IgD-negative memory B cell (primary cell): Measurements from ENCODE around the gene SLC4A1AP. TPM values are rescaled to one million over a fixed set of nuclear protein-coding genes. Genes with fewer than 3 reads are reported as not detected.
"Not testable (repeated sequence)": the region's sequence is repeated elsewhere in the genome, so short reads cannot be mapped to it uniquely, and the experiment has no call there.

Experiments
- H3K27ac Mint-ChIP-seq, 3 donors: one replicate each; pipeline ENCODE4 v1.8.0; 2020 to 2022; ENCODE audit warnings: mild to moderate bottlenecking in 3 of 3, mixed read lengths in 3 of 3, moderate library complexity in 1 of 3
- H3K27me3 Mint-ChIP-seq: one replicate; pipeline ENCODE4 v1.8.0; 2021; ENCODE audit warnings: mixed read lengths
- H3K36me3 Mint-ChIP-seq: one replicate; pipeline ENCODE4 v1.8.0; 2020; ENCODE audit warnings: mild to moderate bottlenecking, mixed read lengths
- H3K4me1 Mint-ChIP-seq, 3 donors: one replicate each; pipeline ENCODE4 v1.8.0; 2020 to 2022; ENCODE audit warnings: mixed read lengths in 3 of 3, mild to moderate bottlenecking in 1 of 3
- H3K4me3 Mint-ChIP-seq, 4 donors: one replicate each; pipeline ENCODE4 v1.8.0; 2020 to 2022; ENCODE audit warnings: mild to moderate bottlenecking in 4 of 4, mixed read lengths in 4 of 4, moderate library complexity in 3 of 4
- H3K9me3 Mint-ChIP-seq, 3 donors: one replicate each; pipeline ENCODE4 v1.8.0; 2020 to 2021; ENCODE audit warnings: mixed read lengths in 3 of 3, mild to moderate bottlenecking in 1 of 3
- polyA plus RNA-seq: library from polyadenylated mRNA; unstranded; fragments of 300-500 nt; fragmentation: Illumina TruSeq; gene quantifications from one replicate; pipeline ENCODE4 v1.2.3, GENCODE V29; 2021

SLC4A1AP gene, protein sequence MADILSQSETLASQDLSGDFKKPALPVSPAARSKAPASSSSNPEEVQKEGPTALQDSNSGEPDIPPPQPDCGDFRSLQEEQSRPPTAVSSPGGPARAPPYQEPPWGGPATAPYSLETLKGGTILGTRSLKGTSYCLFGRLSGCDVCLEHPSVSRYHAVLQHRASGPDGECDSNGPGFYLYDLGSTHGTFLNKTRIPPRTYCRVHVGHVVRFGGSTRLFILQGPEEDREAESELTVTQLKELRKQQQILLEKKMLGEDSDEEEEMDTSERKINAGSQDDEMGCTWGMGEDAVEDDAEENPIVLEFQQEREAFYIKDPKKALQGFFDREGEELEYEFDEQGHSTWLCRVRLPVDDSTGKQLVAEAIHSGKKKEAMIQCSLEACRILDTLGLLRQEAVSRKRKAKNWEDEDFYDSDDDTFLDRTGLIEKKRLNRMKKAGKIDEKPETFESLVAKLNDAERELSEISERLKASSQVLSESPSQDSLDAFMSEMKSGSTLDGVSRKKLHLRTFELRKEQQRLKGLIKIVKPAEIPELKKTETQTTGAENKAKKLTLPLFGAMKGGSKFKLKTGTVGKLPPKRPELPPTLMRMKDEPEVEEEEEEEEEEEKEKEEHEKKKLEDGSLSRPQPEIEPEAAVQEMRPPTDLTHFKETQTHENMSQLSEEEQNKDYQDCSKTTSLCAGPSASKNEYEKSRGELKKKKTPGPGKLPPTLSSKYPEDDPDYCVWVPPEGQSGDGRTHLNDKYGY
- 20.7 TPM for polyA plus RNA-seq

- Mint-ChIP-seq H3K4me3 (peak within 1 kb of the TSS; percentile 95 to 100 (median 98)), H3K36me3 (peaks cover 2% of the 10 kb centered on the region), H3K4me1 (peaks cover 24 to 41% (median 27%) of the 10 kb centered on the region in 3 donors), H3K27ac (peak within 1 kb of the TSS; percentile 92 to 100 (median 97)), H3K27me3 (no peaks in the 10 kb centered on the region), H3K9me3 (no peaks in the 10 kb centered on the region)
These were observed at the start of gene SLC4A1AP, which contains the start of gene SUPT7L for GRCh38 chr2:27663285-27664153. TSS of gene SLC4A1AP (plus strand) at chr2:27663889. CDS start at chr2:27663915, 26 bp downstream. TSS of gene SUPT7L (minus strand) at chr2:27663614. CDS start at chr2:27662192, 1,422 bp downstream.

DNA sequence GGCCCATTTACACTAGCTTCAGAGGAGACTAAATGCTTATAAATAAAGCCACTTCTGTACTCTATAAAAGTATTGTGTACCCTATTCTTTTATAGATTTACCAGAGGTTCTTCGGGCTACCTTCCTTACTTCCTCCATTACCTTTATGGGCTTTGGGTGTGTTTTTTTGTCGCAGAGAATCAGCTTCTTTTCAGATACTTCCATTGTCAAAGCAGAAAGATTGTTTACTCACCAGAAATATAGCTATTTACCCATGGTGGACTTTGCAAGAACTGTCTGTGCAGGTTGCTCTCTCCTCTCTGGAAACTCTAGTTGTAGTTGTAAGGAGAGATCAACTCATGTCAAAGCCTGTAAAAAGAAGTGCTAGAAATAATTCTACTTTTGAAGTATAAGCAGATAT is 49.7 kb upstream of the SLC4A1AP start:
- Mint-ChIP-seq H3K27ac (no peak overlapping the region), H3K4me3 (no peak overlapping the region), H3K4me1 (no peaks in the 10 kb centered on the region), H3K9me3 (no peaks in the 10 kb centered on the region), H3K36me3 (peaks cover 7% of the 10 kb centered on the region), H3K27me3 (no peaks in the 10 kb centered on the region)

GRCh38 chr2:27615316-27615715 is 48.4 kb upstream of the SLC4A1AP start:
- Mint-ChIP-seq H3K9me3 (no peaks in the 10 kb centered on the region), H3K4me3 (no peak overlapping the region), H3K4me1 (no peaks in the 10 kb centered on the region), H3K27me3 (no peaks in the 10 kb centered on the region), H3K36me3 (peaks cover 7% of the 10 kb centered on the region), H3K27ac (no peak overlapping the region)

DNA sequence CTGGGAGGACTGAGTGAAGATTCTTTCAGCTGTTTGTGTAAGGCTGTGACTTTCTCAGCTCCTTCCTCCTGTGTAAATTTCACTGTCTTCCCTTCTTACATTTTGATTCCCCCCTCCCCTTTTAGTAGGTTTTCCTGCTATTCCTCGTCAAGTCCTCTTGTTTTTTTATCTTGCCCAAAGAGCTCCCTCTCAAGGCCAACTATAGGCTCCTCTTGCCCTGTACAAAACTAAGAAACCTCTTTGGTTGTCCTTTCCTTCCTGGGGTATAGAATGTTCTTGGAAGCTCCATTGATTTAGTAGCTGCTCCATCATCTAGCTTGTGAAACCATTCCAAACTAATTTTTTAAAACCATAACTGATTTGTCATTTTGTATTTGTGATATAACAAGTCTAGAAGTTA is 42.2 kb upstream of the SLC4A1AP start:
- Mint-ChIP-seq H3K4me3 (no peak overlapping the region), H3K9me3 (no peaks in the 10 kb centered on the region)

GRCh38 chr2:27622921-27623384 is 40.7 kb upstream of the SLC4A1AP start:
- Mint-ChIP-seq H3K4me3 (peak overlapping the region in 1 of 4 donors; percentile 53), H3K36me3 (peaks cover 5% of the 10 kb centered on the region), H3K4me1 (peaks cover 0 to 4% (median 0%) of the 10 kb centered on the region in 3 donors), H3K9me3 (no peaks in the 10 kb centered on the region), H3K27me3 (no peaks in the 10 kb centered on the region), H3K27ac (no peak overlapping the region)

More for the DNA sequence above, 42.2 kb upstream of the SLC4A1AP start:
- H3K27ac Mint-ChIP-seq: no peak overlapping the region
- no peaks in the 10 kb centered on the region for H3K4me1 Mint-ChIP-seq
- H3K36me3 Mint-ChIP-seq: peaks cover 8% of the 10 kb centered on the region
- no peaks in the 10 kb centered on the region for H3K27me3 Mint-ChIP-seq

GRCh38 chr2:27624943-27625342 is 38.7 kb upstream of the SLC4A1AP start:
- no peaks in the 10 kb centered on the region for H3K27me3 Mint-ChIP-seq
- no peaks in the 10 kb centered on the region for H3K9me3 Mint-ChIP-seq
- H3K4me3 Mint-ChIP-seq: no peak overlapping the region
- peaks cover 0 to 7% (median 0%) of the 10 kb centered on the region in 3 donors for H3K4me1 Mint-ChIP-seq
- peak overlapping the region in 1 of 3 donors; percentile 48 for H3K27ac Mint-ChIP-seq
- peaks cover 3% of the 10 kb centered on the region for H3K36me3 Mint-ChIP-seq

DNA sequence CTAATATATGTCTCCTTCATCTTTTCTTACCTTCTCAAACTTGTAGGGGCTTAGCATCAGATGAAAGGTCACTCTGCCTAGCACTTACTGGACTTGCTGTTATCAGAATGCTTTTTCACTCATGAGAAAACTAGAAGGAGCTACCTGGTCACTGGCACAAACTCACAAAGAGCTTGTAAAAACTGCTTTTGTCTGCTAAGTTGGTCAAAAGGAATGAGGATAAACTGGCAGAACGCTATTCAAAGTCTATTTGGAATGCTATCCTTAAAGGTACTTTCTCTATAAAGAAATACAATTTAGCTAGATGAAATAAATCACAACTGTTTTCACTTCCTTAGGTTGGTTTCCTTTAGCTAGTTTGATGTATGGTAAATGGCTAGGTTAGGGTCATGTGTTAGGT is 37.4 kb upstream of the SLC4A1AP start:
- not testable (repeated sequence) for H3K4me3 Mint-ChIP-seq, H3K9me3 Mint-ChIP-seq, H3K27me3 Mint-ChIP-seq, H3K27ac Mint-ChIP-seq, H3K36me3 Mint-ChIP-seq, H3K4me1 Mint-ChIP-seq

DNA sequence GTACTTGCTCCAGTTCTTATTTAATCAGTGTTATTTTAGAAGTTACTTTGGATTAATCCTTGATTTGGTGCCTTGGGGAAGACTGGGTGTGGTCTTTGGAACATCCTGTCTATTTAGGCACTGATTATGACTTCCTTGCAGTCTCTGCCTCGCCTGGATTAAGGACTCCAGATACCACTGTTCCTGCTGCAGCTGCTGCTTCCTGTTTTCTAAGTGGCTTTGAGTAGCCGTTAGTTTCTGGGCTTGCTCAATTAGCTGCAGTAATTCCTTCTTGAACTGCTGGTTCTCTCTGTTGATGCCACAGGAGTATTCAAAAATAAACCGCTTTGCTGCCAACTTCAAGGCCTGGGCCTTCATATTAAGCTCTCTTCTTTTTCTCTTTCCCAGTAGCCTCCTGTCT is 36.8 kb upstream of the SLC4A1AP start:
- H3K27me3 Mint-ChIP-seq, H3K36me3 Mint-ChIP-seq, H3K4me3 Mint-ChIP-seq, H3K9me3 Mint-ChIP-seq: not testable (repeated sequence)
- Mint-ChIP-seq H3K27ac (peak overlapping the region in 1 of 3 donors; percentile 87), H3K4me1 (peaks cover 0 to 12% (median 2%) of the 10 kb centered on the region in 3 donors)

- no peaks in the 10 kb centered on the region for H3K36me3 Mint-ChIP-seq
- H3K27ac Mint-ChIP-seq: peak overlapping the region in 1 of 3 donors; percentile 16
- no peaks in the 10 kb centered on the region for H3K9me3 Mint-ChIP-seq
- peaks cover 0 to 13% (median 2%) of the 10 kb centered on the region in 3 donors for H3K4me1 Mint-ChIP-seq
- H3K4me3 Mint-ChIP-seq: peak overlapping the region in 1 of 4 donors; percentile 43
- H3K27me3 Mint-ChIP-seq: no peaks in the 10 kb centered on the region
These were observed 35.5 kb upstream of the SLC4A1AP start for GRCh38 chr2:27627963-27628766.

DNA sequence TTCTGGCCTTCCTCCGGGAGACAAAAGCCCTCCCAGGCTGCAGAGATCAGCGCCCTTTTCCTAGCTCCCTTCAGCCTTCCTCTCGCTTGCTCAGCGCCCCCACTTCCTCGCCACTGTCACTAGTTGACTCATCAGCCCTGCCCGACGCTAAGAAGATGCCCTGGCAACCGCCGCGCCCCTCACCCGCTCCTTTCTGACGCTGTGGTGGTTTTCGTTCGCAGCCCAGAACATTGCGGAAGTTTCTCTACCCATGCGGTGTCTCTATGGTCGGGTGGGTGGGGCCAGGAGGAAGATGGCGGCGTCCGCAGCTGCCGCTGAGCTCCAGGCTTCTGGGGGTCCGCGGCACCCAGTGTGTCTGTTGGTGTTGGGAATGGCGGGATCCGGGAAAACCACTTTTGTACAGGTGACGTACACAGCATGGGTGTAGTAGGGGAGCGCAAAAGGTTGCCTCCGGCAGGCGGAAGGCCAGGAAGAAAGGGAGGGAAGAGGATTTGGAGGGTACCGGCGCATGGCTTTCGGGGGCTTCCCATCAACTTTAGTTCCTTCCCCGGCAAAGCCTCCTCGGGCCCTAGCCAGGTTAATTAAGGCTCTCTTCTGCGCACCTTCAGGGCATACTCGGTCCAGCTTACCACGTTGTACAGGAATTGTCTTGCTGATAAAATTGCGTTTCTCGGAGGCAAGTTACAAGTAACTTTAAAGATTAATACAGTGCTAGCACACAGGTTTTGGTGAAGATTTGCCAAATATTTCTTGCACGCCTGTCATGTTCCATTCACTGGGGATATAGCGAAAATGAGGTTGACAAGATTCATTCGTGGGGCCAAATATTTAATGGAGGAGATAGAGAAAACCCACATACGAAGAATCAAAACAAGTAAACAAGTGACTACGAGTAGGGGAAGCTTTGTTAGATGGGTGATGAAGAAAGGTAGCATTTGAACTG is 34.7 kb upstream of the SLC4A1AP start, which contains the start of the genes CCDC121 and GPN1:
CCDC121 (minus strand) TSS at position 246 of the 943 bp plus-strand sequence. CDS start 1,213 bp downstream, outside the sequence.
GPN1 (plus strand) TSS at position 284 of the 943 bp plus-strand sequence; CDS start at position 293, 9 bp downstream.
- Mint-ChIP-seq H3K27me3 (no peaks in the 10 kb centered on the region), H3K4me3 (peak within 1 kb of the TSS in 1 of 4 donors; percentile 43), H3K27ac (peak within 1 kb of the TSS in 1 of 3 donors; percentile 16), H3K9me3 (no peaks in the 10 kb centered on the region), H3K36me3 (peaks cover 2% of the 10 kb centered on the region), H3K4me1 (peaks cover 0 to 13% (median 4%) of the 10 kb centered on the region in 3 donors)

- not testable (repeated sequence) for H3K36me3 Mint-ChIP-seq, H3K27ac Mint-ChIP-seq, H3K9me3 Mint-ChIP-seq, H3K27me3 Mint-ChIP-seq
- Mint-ChIP-seq H3K4me1 (peaks cover 0 to 13% (median 4%) of the 10 kb centered on the region in 3 donors), H3K4me3 (peak overlapping the region in 2 of 4 donors; percentile 39 to 75)
These were observed 33.4 kb upstream of the SLC4A1AP start for GRCh38 chr2:27630257-27630656.

- H3K27ac Mint-ChIP-seq: no peak overlapping the region
- peaks cover 4% of the 10 kb centered on the region for H3K36me3 Mint-ChIP-seq
- H3K4me1 Mint-ChIP-seq: peaks cover 0 to 7% (median 4%) of the 10 kb centered on the region in 3 donors
- no peak overlapping the region for H3K4me3 Mint-ChIP-seq
- H3K9me3 Mint-ChIP-seq: no peaks in the 10 kb centered on the region
- H3K27me3 Mint-ChIP-seq: no peaks in the 10 kb centered on the region
These were observed 29.4 kb upstream of the SLC4A1AP start for GRCh38 chr2:27634291-27634690.

GRCh38 chr2:27636766-27637165 is 26.9 kb upstream of the SLC4A1AP start:
- Mint-ChIP-seq H3K36me3 (peaks cover 9% of the 10 kb centered on the region), H3K9me3 (no peaks in the 10 kb centered on the region), H3K4me1 (peaks cover 0 to 2% (median 1%) of the 10 kb centered on the region in 3 donors), H3K27ac (no peak overlapping the region), H3K27me3 (no peaks in the 10 kb centered on the region), H3K4me3 (no peak overlapping the region)
